Cardiac fibroblast (primary cell): Measurements from ENCODE around the gene SERPINB7.

Experiments
- DNase-seq, 2 donors: peaks; one replicate each; pipeline versions ENCODE4 v3.0.0 to v3.0.0-alpha.2; 2010; ENCODE audit warnings: low read depth in 2 of 2
- H3K4me3 ChIP-seq, 2 donors: replicated peaks in 1 of 2; 1 replicate in 1 of 2; 2 replicates in 1 of 2; pipeline ENCODE4 v1.5.1; 2011; ENCODE audit warnings: low read depth in 2 of 2, low read length in 2 of 2, mild to moderate bottlenecking in 2 of 2, moderate library complexity in 1 of 2
- CTCF ChIP-seq: IDR thresholded peaks from one replicate; pipeline ENCODE4 v1.5.1; 2011; ENCODE audit warnings: low read depth, mild to moderate bottlenecking, low read length, inconsistent platforms

The SERPINB7 gene

GRCh38 chr18:63836456-63836855 lies 61.2 kb downstream of the SERPINB7 start:
- peak in 1 of 2 donors; percentile 3 for DNase-seq
- no peak overlapping the region for H3K4me3 ChIP-seq
- no peak for TF ChIP-seq CTCF

GRCh38 chr18:63837590-63837989 lies 62.4 kb downstream of the SERPINB7 start:
- H3K4me3 ChIP-seq = no peak overlapping the region
- DNase-seq = no peak
- no peak for TF ChIP-seq CTCF

GRCh38 chr18:63843008-63843407 lies 67.8 kb downstream of the SERPINB7 start:
- no peak for TF ChIP-seq CTCF
- H3K4me3 ChIP-seq = no peak overlapping the region
- no peak for DNase-seq

GRCh38 chr18:63844254-63844653 lies 69.0 kb downstream of the SERPINB7 start:
- TF ChIP-seq CTCF = peak; percentile 39
- H3K4me3 ChIP-seq = no peak overlapping the region
- peak; percentile 48 to 69 for DNase-seq

GRCh38 chr18:63848159-63848558 lies 72.9 kb downstream of the SERPINB7 start:
- no peak overlapping the region for H3K4me3 ChIP-seq
- DNase-seq = peak; percentile 75 to 80
- peak; percentile 59 for TF ChIP-seq CTCF

GRCh38 chr18:63850020-63850419 lies 74.8 kb downstream of the SERPINB7 start:
- peak; percentile 39 to 53 for DNase-seq
- TF ChIP-seq CTCF = peak; percentile 49

GRCh38 chr18:63850636-63851035 lies 75.4 kb downstream of the SERPINB7 start:
- no peak for DNase-seq

More at GRCh38 chr18:63850020-63850419, 74.8 kb downstream of the SERPINB7 start:
- no peak overlapping the region for H3K4me3 ChIP-seq

More at GRCh38 chr18:63850636-63851035, 75.4 kb downstream of the SERPINB7 start:
- no peak for TF ChIP-seq CTCF
- H3K4me3 ChIP-seq = no peak overlapping the region
